ENCODE data around the gene RABL6.

GRCh38 chr9:136814725-136815421 is 7.1 kb downstream of the RABL6 start:
- TF ChIP-seq CTCF (IDR thresholded peaks at IDR 0.05; ENCODE audit: insufficient read depth, low read length) (no peak), POLR2AphosphoS5 (IDR thresholded peaks at IDR 0.05; ENCODE audit: low read depth) (no peak), REST (IDR thresholded peaks at IDR 0.05; ENCODE audit: insufficient replicate concordance, low read depth) (no peak), GABPA (IDR thresholded peaks at IDR 0.05; ENCODE audit: low read depth) (no peak)
